Measurements from ENCODE around the gene CNOT11. TPM values are rescaled to one million over a fixed set of nuclear protein-coding genes. Genes with fewer than 3 reads are reported as not detected.

Gene CNOT11
- total RNA-seq, 1 donor from 2014 or later: 24.3 TPM

- ATAC-seq (no peak), DNase-seq (ENCODE audit: low spot score) (no peak)
- intact Hi-C loops (cut with DNase I): no loop called here
These were observed 18.1 kb downstream of the CNOT11 start for GRCh38 chr2:101270700-101271259.

GRCh38 chr2:101272045-101272784 is 19.5 kb downstream of the CNOT11 start:
- ATAC-seq (no peak), DNase-seq (ENCODE audit: low spot score) (no peak)
- intact Hi-C loops (cut with DNase I): no loop called here

GRCh38 chr2:101273056-101273455 is 20.4 kb downstream of the CNOT11 start:
- ATAC-seq: no peak
- DNase-seq (ENCODE audit: low spot score): no peak
- intact Hi-C loops (cut with DNase I): no loop called here

GRCh38 chr2:101274142-101274541 is 21.5 kb downstream of the CNOT11 start:
- intact Hi-C loops (cut with DNase I): no loop called here
- ATAC-seq (no peak), DNase-seq (ENCODE audit: low spot score) (no peak)

- ATAC-seq (no peak), DNase-seq (ENCODE audit: low spot score) (no peak)
- intact Hi-C loops (cut with DNase I): no loop called here
These were observed 24.4 kb downstream of the CNOT11 start for GRCh38 chr2:101277111-101277510.

- intact Hi-C loops (cut with DNase I): no loop called here
- ATAC-seq (no peak), DNase-seq (ENCODE audit: low spot score) (no peak)
These were observed 26.2 kb downstream of the CNOT11 start for GRCh38 chr2:101278925-101279324.

- no peak for DNase-seq (ENCODE audit: low spot score)
- intact Hi-C loops (cut with DNase I): no loop called here
- no peak for ATAC-seq
These were observed 28.8 kb downstream of the CNOT11 start for GRCh38 chr2:101281482-101281881.

- DNase-seq (ENCODE audit: low spot score): no peak
- intact Hi-C loops (cut with DNase I): no loop called here
- ATAC-seq: no peak
These were observed 30.3 kb downstream of the CNOT11 start for GRCh38 chr2:101282980-101283379.

- no peak for ATAC-seq
- intact Hi-C loops (cut with DNase I): no loop called here
These were observed 34.0 kb downstream of the CNOT11 start for GRCh38 chr2:101286684-101287083.

GRCh38 chr2:101287303-101287702 is 34.6 kb downstream of the CNOT11 start:
- ATAC-seq: no peak
- intact Hi-C loops (cut with DNase I): no loop called here
- DNase-seq (ENCODE audit: low spot score): no peak

More at GRCh38 chr2:101286684-101287083, 34.0 kb downstream of the CNOT11 start:
- no peak for DNase-seq (ENCODE audit: low spot score)

GRCh38 chr2:101290711-101291110 is 38.0 kb downstream of the CNOT11 start:
- ATAC-seq (no peak), DNase-seq (ENCODE audit: low spot score) (no peak)
- intact Hi-C loops (cut with DNase I): no loop called here

GRCh38 chr2:101291973-101292372 is 39.3 kb downstream of the CNOT11 start:
- no peak for ATAC-seq
- DNase-seq (ENCODE audit: low spot score): no peak
- intact Hi-C loops (cut with DNase I): no loop called here

GRCh38 chr2:101293544-101293943 is 40.9 kb downstream of the CNOT11 start:
- ATAC-seq (no peak), DNase-seq (ENCODE audit: low spot score) (no peak)
- intact Hi-C loops (cut with DNase I): no loop called here

- ATAC-seq (no peak), DNase-seq (ENCODE audit: low spot score) (no peak)
- intact Hi-C loops (cut with DNase I): no loop called here
These were observed 42.2 kb downstream of the CNOT11 start for GRCh38 chr2:101294861-101295260.

- intact Hi-C loops (cut with DNase I): no loop called here
- ATAC-seq (no peak), DNase-seq (ENCODE audit: low spot score) (no peak)
These were observed 43.2 kb downstream of the CNOT11 start for GRCh38 chr2:101295895-101296294.

GRCh38 chr2:101296371-101296770 is 43.7 kb downstream of the CNOT11 start:
- intact Hi-C loops (cut with DNase I): no loop called here
- ATAC-seq (no peak), DNase-seq (ENCODE audit: low spot score) (no peak)

- no peak for DNase-seq (ENCODE audit: low spot score)
- no peak for ATAC-seq
- intact Hi-C loops (cut with DNase I): no loop called here
These were observed 44.7 kb downstream of the CNOT11 start for GRCh38 chr2:101297383-101297782.

GRCh38 chr2:101299604-101300003 is 46.9 kb downstream of the CNOT11 start:
- DNase-seq (ENCODE audit: low spot score) (no peak), ATAC-seq (no peak)
- intact Hi-C loops (cut with DNase I): no loop called here

- intact Hi-C loops (cut with DNase I): no loop called here
- DNase-seq (ENCODE audit: low spot score) (no peak), ATAC-seq (no peak)
These were observed 47.5 kb downstream of the CNOT11 start for GRCh38 chr2:101300164-101300563.

- ATAC-seq (no peak), DNase-seq (ENCODE audit: low spot score) (no peak)
- intact Hi-C loops (cut with DNase I): no loop called here
These were observed 48.1 kb downstream of the CNOT11 start for GRCh38 chr2:101300836-101301235.

- no peak for ATAC-seq
- intact Hi-C loops (cut with DNase I): no loop called here
These were observed 49.3 kb downstream of the CNOT11 start for GRCh38 chr2:101302016-101302415.

More at GRCh38 chr2:101302016-101302415, 49.3 kb downstream of the CNOT11 start:
- no peak for DNase-seq (ENCODE audit: low spot score)

All from sciatic nerve (tissue), 2 donors.